HEK293T (cell line): Measurements from ENCODE around the gene UNC5B.

Experiments used
- ARNT ChIP-seq: fragments of 450-650 bp; IDR thresholded peaks from 2 replicates; pipeline ENCODE4 v1.6.1; 2017; ENCODE audit warnings: mild to moderate bottlenecking
- BHLHE40 ChIP-seq: fragments of 450-650 bp; IDR thresholded peaks from 2 replicates; pipeline ENCODE4 v1.6.1; 2016; ENCODE audit warnings: mild to moderate bottlenecking, moderate library complexity, borderline replicate concordance
- CTBP1 ChIP-seq: fragments of 450-650 bp; IDR thresholded peaks from 2 replicates; pipeline ENCODE4 v1.6.1; 2016; ENCODE audit warnings: borderline replicate concordance
- ELF4 ChIP-seq: fragments of 450-650 bp; IDR thresholded peaks from 2 replicates; pipeline ENCODE4 v1.6.1; 2017; ENCODE audit warnings: antibody characterized with exemption
- FOXA1 ChIP-seq: fragments of 450-650 bp; IDR thresholded peaks from 2 replicates; pipeline ENCODE4 v1.6.1; 2016; ENCODE audit warnings: mild to moderate bottlenecking
- FOXM1 ChIP-seq: fragments of 450-650 bp; IDR thresholded peaks from 2 replicates; pipeline ENCODE4 v1.6.1; 2017; ENCODE audit warnings: mild to moderate bottlenecking, borderline replicate concordance
- HDGF ChIP-seq: fragments of 450-650 bp; IDR thresholded peaks from 2 replicates; pipeline ENCODE4 v1.6.1; 2017; ENCODE audit warnings: antibody characterized with exemption, borderline replicate concordance
- LEF1 ChIP-seq: fragments of 450-650 bp; IDR thresholded peaks from 2 replicates; pipeline ENCODE4 v1.6.1; 2017; ENCODE audit warnings: mild to moderate bottlenecking, borderline replicate concordance
- NFRKB ChIP-seq: fragments of 450-650 bp; IDR thresholded peaks from 2 replicates; pipeline ENCODE4 v1.6.1; 2016; ENCODE audit warnings: mild to moderate bottlenecking, moderate library complexity
- SUZ12 ChIP-seq: fragments of 450-650 bp; IDR thresholded peaks from 2 replicates; pipeline ENCODE4 v1.6.1; 2016; ENCODE audit warnings: mild to moderate bottlenecking
- TARDBP ChIP-seq: fragments of 450-650 bp; IDR thresholded peaks from 2 replicates; pipeline ENCODE4 v1.6.1; 2016
- TF ChIP-seq, protein P1 (sequence below): fragments of 450-650 bp; IDR thresholded peaks from 2 replicates; pipeline ENCODE4 v1.6.1; 2016

DNA sequence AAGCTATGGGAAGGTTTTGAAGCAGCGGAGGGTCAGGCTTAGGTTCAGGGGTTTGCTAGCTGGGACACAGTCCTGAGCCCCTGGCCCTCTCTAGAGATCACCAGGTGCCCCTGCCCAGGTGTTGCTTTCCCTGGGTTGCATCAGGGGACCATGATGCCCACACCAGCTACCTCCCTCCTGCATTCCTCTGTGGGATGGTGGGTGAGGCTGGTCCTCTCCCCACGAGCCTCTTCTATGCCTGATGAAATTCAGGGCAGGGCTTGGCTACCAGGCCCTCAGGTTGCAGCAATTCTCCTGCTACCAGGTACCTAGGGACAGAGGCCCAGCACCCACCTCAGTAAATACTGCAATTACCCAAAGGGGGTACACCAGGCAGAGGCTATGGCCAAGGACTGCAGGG lies 95.9 kb downstream of the UNC5B start:
- TF ChIP-seq FOXA1: no peak
- TF ChIP-seq SUZ12: no peak
- no peak for TF ChIP-seq NFRKB
- no peak for TF ChIP-seq TARDBP
- no peak for TF ChIP-seq ELF4
- no peak for TF ChIP-seq FOXM1
- no peak for TF ChIP-seq HDGF
- TF ChIP-seq, protein P1, sequence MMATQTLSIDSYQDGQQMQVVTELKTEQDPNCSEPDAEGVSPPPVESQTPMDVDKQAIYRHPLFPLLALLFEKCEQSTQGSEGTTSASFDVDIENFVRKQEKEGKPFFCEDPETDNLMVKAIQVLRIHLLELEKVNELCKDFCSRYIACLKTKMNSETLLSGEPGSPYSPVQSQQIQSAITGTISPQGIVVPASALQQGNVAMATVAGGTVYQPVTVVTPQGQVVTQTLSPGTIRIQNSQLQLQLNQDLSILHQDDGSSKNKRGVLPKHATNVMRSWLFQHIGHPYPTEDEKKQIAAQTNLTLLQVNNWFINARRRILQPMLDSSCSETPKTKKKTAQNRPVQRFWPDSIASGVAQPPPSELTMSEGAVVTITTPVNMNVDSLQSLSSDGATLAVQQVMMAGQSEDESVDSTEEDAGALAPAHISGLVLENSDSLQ: no peak
- TF ChIP-seq LEF1: no peak
- TF ChIP-seq ARNT: no peak
- no peak for TF ChIP-seq CTBP1
- TF ChIP-seq BHLHE40: no peak
